ENCODE data around the gene GLP2R.

DNA sequence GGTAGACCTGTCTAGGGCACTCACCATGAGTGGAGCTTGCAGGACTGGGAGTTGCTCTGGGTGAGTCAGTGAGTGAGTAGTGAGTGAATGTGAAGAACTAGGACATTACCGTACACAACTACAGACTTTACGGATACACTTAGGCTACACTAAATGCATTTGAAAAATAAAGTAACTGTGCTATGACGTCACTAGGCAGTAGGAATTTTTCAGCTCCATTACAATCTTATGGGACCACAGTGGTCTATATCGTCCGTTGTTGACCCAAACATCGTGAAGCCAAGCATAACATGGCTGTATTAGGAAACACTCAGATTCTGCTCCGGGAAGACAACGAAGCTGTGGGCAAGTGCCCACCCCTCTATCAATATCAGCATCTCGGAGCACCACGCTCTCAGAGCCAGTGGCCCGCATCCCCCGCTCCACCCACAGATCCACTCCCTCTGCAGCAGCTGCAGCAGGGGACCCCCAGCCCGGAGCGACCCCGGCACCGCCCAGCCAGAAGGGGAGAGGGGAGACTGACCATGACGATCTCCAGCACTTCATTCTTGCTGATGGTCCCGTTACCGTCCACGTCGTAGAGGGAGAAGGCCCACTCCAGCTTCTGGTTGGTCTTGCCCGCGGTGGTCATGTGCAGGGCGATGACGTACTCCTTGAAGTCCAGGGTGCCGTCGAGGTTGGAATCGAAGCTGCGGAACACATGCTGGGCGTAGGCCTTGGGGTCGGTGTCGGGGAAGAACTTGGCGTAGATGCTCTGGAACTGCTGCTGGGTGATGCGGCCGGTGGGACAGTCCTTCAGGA lies 78.8 kb downstream of the GLP2R start:
- no peak for TF ChIP-seq CTCF (IDR thresholded peaks at IDR 0.05)
- no peak for TF ChIP-seq POLR2AphosphoS5 (IDR thresholded peaks at IDR 0.05; ENCODE audit: low read depth, low read length)
- TF ChIP-seq SIN3A (IDR thresholded peaks at IDR 0.05; ENCODE audit: borderline replicate concordance, insufficient read depth, low read depth, low read length): no peak
- TF ChIP-seq TCF7L2 (IDR thresholded peaks at IDR 0.05; ENCODE audit: low read depth, low read length): no peak
- TF ChIP-seq REST (IDR thresholded peaks at IDR 0.05; ENCODE audit: insufficient read depth in 1 of 2, low read depth in 2 of 2, low read length in 1 of 2): no peak

All from Panc1 (cell line).